ENCODE data around the gene UVRAG. TPM values are rescaled to one million over a fixed set of nuclear protein-coding genes. Genes with fewer than 3 reads are reported as not detected.

The UVRAG gene
- total and polyA plus RNA-seq, 2 of the 4 experiments (the other 2 are of a cell fraction), result 5.6 to 10.9 TPM

GRCh38 chr11:76124905-76125770 lies 310.1 kb downstream of the UVRAG start:
- no peak overlapping the region for H2AFZ ChIP-seq (replicated peaks; ENCODE audit: low read length, poor library complexity)
- H2BK120ac ChIP-seq (ENCODE audit: low read depth, low read length), result no peak overlapping the region
- H4K20me1 ChIP-seq (ENCODE audit: insufficient read depth, low read length), result no peaks in the 10 kb centered on the region
- H3K4me2 ChIP-seq (ENCODE audit: low read depth, low read length), result no peak overlapping the region
- H3K36me3 ChIP-seq (ENCODE audit: control insufficient read depth, insufficient read depth, low read length), result no peaks in the 10 kb centered on the region
- H3K4me3 ChIP-seq (ENCODE audit: insufficient read depth, low read depth, low read length), result no peak overlapping the region
- BruUV-seq (replicated peaks), result no TSS peak
- no peak overlapping the region for H2AK9ac ChIP-seq (replicated peaks; ENCODE audit: low read depth, low read length, poor library complexity)
- H4K5ac ChIP-seq (ENCODE audit: low read depth, low read length), result no peak overlapping the region
- H3K79me1 ChIP-seq (ENCODE audit: low read depth in 1 of 2, low read length in 2 of 2), result 0 out of 4 replicates have a peak, but pooled peaks cover 0 to 3% of the 10 kb centered on the region in 2 experiments
- in situ Hi-C loops (cut with MboI; ENCODE audit: low sequenced_read_pairs) (no loop called here), dilution Hi-C loops (cut with HindIII; ENCODE audit: low sequenced_read_pairs, unreplicated experiment) (no loop called here), intact Hi-C loops (cut with micrococcal nuclease) (no loop called here)
- no peak overlapping the region for H3K27ac ChIP-seq (ENCODE audit: insufficient read depth, low read length)
- no peak overlapping the region for H3K18ac ChIP-seq (ENCODE audit: low read depth, low read length)
- CTCF ChIA-PET, result interaction anchor here (0.6 kb wide), 1 partner anchor 29 kb away, joined by 3 read pairs; no protein-coding TSS in a partner anchor
- ATAC-seq (ENCODE audit: low read depth), result no peak
- H2BK20ac ChIP-seq (ENCODE audit: low read depth, low read length), result no peak overlapping the region
- no peaks in the 10 kb centered on the region for H3K9me1 ChIP-seq (ENCODE audit: insufficient read depth, low read length)
- no peak overlapping the region for H4K8ac ChIP-seq (ENCODE audit: low read depth in 2 of 2, low read length in 2 of 2)
- WGBS, 2 experiments (ENCODE audit: extremely low coverage in 2 of 2, insufficient read length in 1 of 2), result no CpG with 5 or more reads among the region's 8 CpGs
- no peak overlapping the region for H2BK15ac ChIP-seq (ENCODE audit: low read depth, low read length)
- H3K4ac ChIP-seq (ENCODE audit: low read depth, low read length), result no peak overlapping the region
- no peak overlapping the region for H3K23ac ChIP-seq (ENCODE audit: low read depth, low read length)
- no peak overlapping the region for H3K56ac ChIP-seq (ENCODE audit: extremely low read depth, insufficient read depth, low read length)
- H4K91ac ChIP-seq (ENCODE audit: insufficient read depth, low read depth, low read length), result no peak overlapping the region
- DNase-seq, result no peak
- POLR2A ChIA-PET (ENCODE audit: unreplicated experiment), result no interaction called here
- H3K14ac ChIP-seq (replicated peaks; ENCODE audit: low read depth, low read length), result no peak overlapping the region
- H2AK5ac ChIP-seq (ENCODE audit: low read depth, low read length), result no peak overlapping the region
- no peak for TF ChIP-seq RFX5 (IDR thresholded peaks at IDR 0.05; ENCODE audit: low read depth, low read length)
- TF ChIP-seq RCOR1 (IDR thresholded peaks at IDR 0.05; ENCODE audit: insufficient replicate concordance, low read length), result no peak
- no peak for TF ChIP-seq MAZ (IDR thresholded peaks at IDR 0.05; ENCODE audit: borderline replicate concordance, low read depth, low read length)
- no peak for TF ChIP-seq RAD21 (IDR thresholded peaks at IDR 0.05; ENCODE audit: low read length)
- TF ChIP-seq CEBPB (IDR thresholded peaks at IDR 0.05; ENCODE audit: low read depth, low read length), result no peak
- no peak for TF ChIP-seq NFE2L2 (IDR thresholded peaks at IDR 0.05; ENCODE audit: low read depth, low read length)
- TF ChIP-seq CTCF (conservative IDR thresholded peaks at IDR 0.05; ENCODE audit: low read depth, low read length), result no peak
- TF ChIP-seq CHD1 (IDR thresholded peaks at IDR 0.05; ENCODE audit: low read depth, low read length), result no peak
- TF ChIP-seq MXI1 (IDR thresholded peaks at IDR 0.05; ENCODE audit: borderline replicate concordance, low read depth, low read length), result no peak
- no peak for TF ChIP-seq USF2 (IDR thresholded peaks at IDR 0.05; ENCODE audit: low read depth, low read length)
- TF ChIP-seq SMC3 (IDR thresholded peaks at IDR 0.05; ENCODE audit: low read depth, low read length), result no peak
- H2BK5ac ChIP-seq (ENCODE audit: low read depth, low read length, poor library complexity, severe bottlenecking), result no peak overlapping the region
- H3K9ac ChIP-seq (ENCODE audit: low read depth, low read length), result no peak overlapping the region
- peaks cover 7% of the 10 kb centered on the region for H3K4me1 ChIP-seq (ENCODE audit: control insufficient read depth, insufficient read depth, low read length)
- H3K27me3 ChIP-seq (ENCODE audit: control insufficient read depth, insufficient read depth, low read length), result no peaks in the 10 kb centered on the region
- no peaks in the 10 kb centered on the region for H3K9me3 ChIP-seq (ENCODE audit: control insufficient read depth, insufficient read depth, low read length)

All from IMR-90 (cell line).